K562 (cell line): ENCODE data around the gene GATA5. TPM values are rescaled to one million over a fixed set of nuclear protein-coding genes. Genes with fewer than 3 reads are reported as not detected.

Experiments used
- ATAC-seq: fragments of 200-7000 bp; cut with Tn5 transposase; 3 replicates; pipeline ENCODE4 v1.9.1; 2020; ENCODE audit warnings: moderate library complexity
- BruUV-seq: library from RNA; stranded (reverse); fragments of 400-500 nt; replicated peaks from 2 replicates; lab custom pipeline; 2021; lab: Mats Ljungman, UMichigan
- CTCF ChIA-PET: fragments of 300-600 bp; formaldehyde crosslinking; extraction: SDS; loops from one replicate; lab custom pipeline; 2021; ENCODE audit warnings: low intra/inter-chr PET ratio; lab: Yijun Ruan, JAX
- POLR2A ChIA-PET: fragments of 300-600, 350-650 bp; sonication (Branson Sonifier 250); formaldehyde crosslinking; extraction: SDS; loops from one replicate; lab custom pipeline; 2021; ENCODE audit warnings: antibody characterized with exemption, inconsistent platforms; lab: Yijun Ruan, JAX
- DNase-seq, 4 experiments: peaks; one replicate each; pipeline versions ENCODE4 v3.0.0 to v3.0.0-alpha.2; 2011 to 2018; ENCODE audit warnings: low spot score in 3 of 4, mixed read lengths in 3 of 4; ENCODE audit errors: extremely low read depth in 1 of 4
- FAIRE-seq: peaks from 2 replicates; lab custom pipeline; 2011; peaks lifted over from hg19 to GRCh38; lab: Jason Lieb, UNC
- H2AFZ ChIP-seq: 2 replicates; pipeline ENCODE4 v1.6.0; 2011; ENCODE audit warnings: low read depth, low read length, control low read depth, inconsistent platforms
- H3K27ac ChIP-seq: fragments of 200-600 bp; 3 replicates; pipeline ENCODE4 v1.8.0; 2011; ENCODE audit warnings: low read depth, mild to moderate bottlenecking, control low read depth, inconsistent platforms, low read length, moderate library complexity, mixed read lengths; ENCODE audit errors: extremely low read depth
- H3K27me3 ChIP-seq, 2 experiments: fragments of 300-600 bp in 1 of 2; 2 replicates in 1 of 2; 3 replicates in 1 of 2; pipeline versions ENCODE4 v1.6.0 to v1.8.0; 2011; ENCODE audit warnings: inconsistent platforms in 2 of 2, low read length in 2 of 2, mild to moderate bottlenecking in 1 of 2, mixed read lengths in 1 of 2, moderate library complexity in 1 of 2; ENCODE audit not compliant: control insufficient read depth in 2 of 2, insufficient read depth in 2 of 2
- H3K36me3 ChIP-seq: fragments of 300-600 bp; 3 replicates; pipeline ENCODE4 v1.8.0; 2011; ENCODE audit warnings: mild to moderate bottlenecking, low read length, inconsistent platforms; ENCODE audit not compliant: control insufficient read depth, insufficient read depth
- H3K4me1 ChIP-seq, 2 experiments: fragments of 200-600 bp in 1 of 2; replicated peaks in 1 of 2; 2 replicates in 1 of 2; 3 replicates in 1 of 2; pipeline versions ENCODE4 v1.5.1 to v1.8.0; 2011; ENCODE audit warnings: inconsistent platforms in 2 of 2, low read length in 2 of 2, mild to moderate bottlenecking in 1 of 2, mixed read lengths in 1 of 2, moderate library complexity in 1 of 2; ENCODE audit not compliant: control insufficient read depth in 2 of 2, insufficient read depth in 2 of 2
- H3K4me2 ChIP-seq: 2 replicates; pipeline ENCODE4 v1.6.1; 2011; ENCODE audit warnings: low read length, control low read depth, inconsistent platforms, mixed read lengths; ENCODE audit not compliant: insufficient read depth
- H3K4me3 ChIP-seq: fragments of 200-600 bp; sonication (generic), shearing (Covaris generic); 2 replicates; pipeline ENCODE4 v1.5.1; 2016; ENCODE audit warnings: control low read depth, inconsistent platforms
- H3K79me2 ChIP-seq: fragments of 200-600 bp; 3 replicates; pipeline ENCODE4 v1.8.0; 2011; ENCODE audit warnings: low read length, inconsistent platforms; ENCODE audit not compliant: control insufficient read depth, insufficient read depth
- H3K9ac ChIP-seq, 2 experiments: 2 replicates each; pipeline versions ENCODE4 v1.6.0 to v1.6.1; 2011; ENCODE audit warnings: low read depth in 2 of 2, low read length in 2 of 2, control low read depth in 1 of 2, inconsistent platforms in 1 of 2, mild to moderate bottlenecking in 1 of 2, mixed read lengths in 1 of 2; ENCODE audit not compliant: insufficient read depth in 1 of 2
- H3K9me1 ChIP-seq: one replicate; pipeline ENCODE4 v1.6.0; 2011; ENCODE audit warnings: inconsistent platforms, mild to moderate bottlenecking, low read length, moderate library complexity; ENCODE audit not compliant: control insufficient read depth, insufficient read depth
- H3K9me3 ChIP-seq: replicated peaks from 2 replicates; pipeline ENCODE4 v1.5.1; 2011; ENCODE audit warnings: low read depth, low read length, inconsistent platforms; ENCODE audit not compliant: control insufficient read depth, insufficient read depth
- H4K20me1 ChIP-seq: replicated peaks from 2 replicates; pipeline ENCODE4 v1.6.1; 2011; ENCODE audit warnings: low read length, inconsistent platforms, mixed read lengths; ENCODE audit not compliant: control insufficient read depth, insufficient read depth
- CREBBP ChIP-seq: IDR thresholded peaks from one replicate; pipeline ENCODE4 v1.6.1; 2012; ENCODE audit warnings: low read depth, mild to moderate bottlenecking, control low read depth, inconsistent platforms, low read length
- EGR1 ChIP-seq: fragments of 450-650 bp; conservative IDR thresholded peaks from 2 replicates; pipeline ENCODE4 v1.6.1; 2017; ENCODE audit warnings: mild to moderate bottlenecking
- HNRNPL ChIP-seq: fragments of 200-400 bp; formaldehyde crosslinking; IDR thresholded peaks from 2 replicates; pipeline ENCODE4 v1.6.1; 2017; ENCODE audit warnings: low read depth, mild to moderate bottlenecking, low read length
- MED1 ChIP-seq: sonication (generic); formaldehyde crosslinking; IDR thresholded peaks from 2 replicates; pipeline ENCODE4 v1.8.1; 2023; ENCODE audit warnings: missing genetic modification reagents, borderline replicate concordance
- NFIC ChIP-seq: fragments of 450-650 bp; IDR thresholded peaks from 2 replicates; pipeline ENCODE4 v1.6.1; 2017; ENCODE audit warnings: mild to moderate bottlenecking, inconsistent platforms
- NFIX ChIP-seq: fragments of 250-450 bp; sonication (Bioruptor Pico); IDR thresholded peaks from 2 replicates; pipeline ENCODE4 v1.4.0; 2020; ENCODE audit warnings: low read depth, mild to moderate bottlenecking, moderate library complexity
- NR3C1 ChIP-seq: sonication (generic); formaldehyde crosslinking; IDR thresholded peaks from 2 replicates; pipeline ENCODE4 v1.8.1; 2022; ENCODE audit warnings: missing genetic modification reagents
- SMARCC2 ChIP-seq: fragments of 450-650 bp; IDR thresholded peaks from 2 replicates; pipeline ENCODE4 v1.6.1; 2017; ENCODE audit warnings: antibody characterized with exemption, moderate library complexity, mild to moderate bottlenecking, low read depth
- TFAM ChIP-seq: fragments of 250-450 bp; sonication (Bioruptor Pico); conservative IDR thresholded peaks from 2 replicates; pipeline ENCODE4 v1.5.0; 2021; ENCODE audit warnings: mild to moderate bottlenecking, moderate library complexity
- ZNF134 ChIP-seq: fragments of 250-450 bp; sonication (Bioruptor Pico); conservative IDR thresholded peaks from 2 replicates; pipeline ENCODE4 v1.4.0; 2020
- ZNF140 ChIP-seq: fragments of 250-450 bp; sonication (Bioruptor Pico); IDR thresholded peaks from 2 replicates; pipeline ENCODE4 v1.8.0; 2021; ENCODE audit warnings: moderate library complexity, mild to moderate bottlenecking, inconsistent platforms
- ZNF184 ChIP-seq: sonication (generic); formaldehyde crosslinking; IDR thresholded peaks from 2 replicates; pipeline ENCODE4 v1.5.0; 2020; ENCODE audit warnings: missing genetic modification reagents
- ZNF347 ChIP-seq: fragments of 450-650 bp; formaldehyde crosslinking; IDR thresholded peaks from 2 replicates; pipeline ENCODE4 v1.4.0; 2020; ENCODE audit warnings: low read depth, mild to moderate bottlenecking, moderate library complexity
- ZZZ3 ChIP-seq: fragments of 450-650 bp; IDR thresholded peaks from 2 replicates; pipeline ENCODE4 v1.6.1; 2016; ENCODE audit warnings: antibody characterized with exemption, mild to moderate bottlenecking, moderate library complexity
- WGBS: fragments of 100-300 bp; shearing (Covaris generic); methylation state at CpG from one replicate; pipeline ENCODE4 v1.1.6; 2016; ENCODE audit warnings: low coverage, mixed read lengths; ENCODE audit not compliant: insufficient coverage; ENCODE audit errors: missing lambda C conversion rate; 5-methylcytosine and 5-hydroxymethylcytosine counted together
- in situ Hi-C: fragments of 300-500 bp; cut with MboI; formaldehyde crosslinking; loops from 4 replicates; pipeline ENCODE4 v1.15.0; 2018; ENCODE audit warnings: inconsistent platforms, mixed read lengths
- intact Hi-C: fragments of 100-400 bp; cut with micrococcal nuclease; formaldehyde crosslinking; loops from 2 replicates; pipeline ENCODE4 v1.14.2; 2022
- polyA plus RNA-seq, 8 experiments: library from polyadenylated mRNA; depleted of rRNA in 4 of 8; stranded (reverse) in 5 of 8; unstranded in 3 of 8; fragments of >200 nt; fragmentation: Nextera tagmentation in 2 of 8; fragmentation: Illumina TruSeq in 1 of 8; extraction: Ambion mirVana in 2 of 8; extraction: Trizol in 1 of 8; gene quantifications; 2 replicates each; pipeline versions ENCODE4 v1.2.1 to v1.2.3, GENCODE V29; 2011 to 2014; ENCODE audit warnings: inconsistent platforms in 1 of 8, missing spikeins in 1 of 8
- total RNA-seq, 7 experiments: library from RNA; depleted of rRNA in 6 of 7; stranded (reverse); fragments of >200 nt in 6 of 7; fragmentation: Illumina TruSeq in 2 of 7; extraction: Trizol in 2 of 7; gene quantifications; 2 replicates each; pipeline versions ENCODE4 v1.2.1 to v1.2.3, GENCODE V29; 2011 to 2021; ENCODE audit warnings: low replicate concordance in 1 of 7
- TF ChIP-seq, protein P1 (sequence below): fragments of 450-650 bp; IDR thresholded peaks from 2 replicates; pipeline ENCODE4 v1.6.1; 2017; ENCODE audit warnings: antibody characterized with exemption

Gene GATA5
- total and polyA plus RNA-seq, 9 of the 15 experiments (the other 6 are each of a cell fraction or from before 2014, with no cell fraction given) = 0.09 to 0.57 (median 0.20) TPM; not detected in 3

- Histone ChIP-seq H3K79me2 (no peaks in the 10 kb centered on the region), H4K20me1 (no peaks in the 10 kb centered on the region; the same call in 1 of the 2 replicates), H3K4me3 (no peak overlapping the region), H3K27ac (no peak overlapping the region), H3K4me1 (peaks cover 0 to 63% of the 10 kb centered on the region in 2 experiments; a peak in 2 of 5 replicates), H3K4me2 (no peak overlapping the region), H3K36me3 (no peaks in the 10 kb centered on the region), H2AFZ (no peak overlapping the region), H3K9me3 (no peaks in the 10 kb centered on the region), H3K9me1 (no peaks in the 10 kb centered on the region), H3K27me3 (peaks cover 5 to 65% of the 10 kb centered on the region in 2 experiments; a peak in 3 of 5 replicates), H3K9ac (no peak overlapping the region)
- in situ Hi-C loops (no loop called here), intact Hi-C loops (no loop called here)
- TF ChIP-seq NR3C1 (CRISPR knock-in tag) (no peak), NFIX (CRISPR knock-in tag) (peak; percentile 48), NFIC (peak; percentile 92)
- FAIRE-seq (no peak), ATAC-seq (no peak), DNase-seq (no peak)
- WGBS = 42% methylated on average over 7 of the region's 10 CpGs
- CTCF ChIA-PET = no interaction called here
- POLR2A ChIA-PET = no interaction called here
- BruUV-seq = no TSS peak
Measured at GRCh38 chr20:62464990-62465389, 10.8 kb downstream of the GATA5 start.

- DNase-seq (no peak), ATAC-seq (no peak), FAIRE-seq (no peak)
- Histone ChIP-seq H3K27ac (no peak overlapping the region), H3K4me1 (peaks cover 0 to 63% of the 10 kb centered on the region in 2 experiments; a peak in 3 of 5 replicates), H2AFZ (no peak overlapping the region), H4K20me1 (no peaks in the 10 kb centered on the region; the same call in 1 of the 2 replicates), H3K4me3 (no peak overlapping the region), H3K36me3 (no peaks in the 10 kb centered on the region), H3K9ac (no peak overlapping the region), H3K4me2 (no peak overlapping the region), H3K79me2 (no peaks in the 10 kb centered on the region), H3K9me1 (no peaks in the 10 kb centered on the region), H3K27me3 (peaks cover 5 to 59% of the 10 kb centered on the region in 2 experiments; a peak in 3 of 5 replicates), H3K9me3 (no peaks in the 10 kb centered on the region)
- ChIA-PET POLR2A (interaction anchor here (1.1 kb wide), 1 partner anchor 16 kb away, joined by 3 read pairs; no protein-coding TSS in a partner anchor), CTCF (no interaction called here)
- intact Hi-C loops (no loop called here), in situ Hi-C loops (no loop called here)
- WGBS = 39% methylated on average over 8 of the region's 10 CpGs
- BruUV-seq = no TSS peak
- TF ChIP-seq, protein P1, sequence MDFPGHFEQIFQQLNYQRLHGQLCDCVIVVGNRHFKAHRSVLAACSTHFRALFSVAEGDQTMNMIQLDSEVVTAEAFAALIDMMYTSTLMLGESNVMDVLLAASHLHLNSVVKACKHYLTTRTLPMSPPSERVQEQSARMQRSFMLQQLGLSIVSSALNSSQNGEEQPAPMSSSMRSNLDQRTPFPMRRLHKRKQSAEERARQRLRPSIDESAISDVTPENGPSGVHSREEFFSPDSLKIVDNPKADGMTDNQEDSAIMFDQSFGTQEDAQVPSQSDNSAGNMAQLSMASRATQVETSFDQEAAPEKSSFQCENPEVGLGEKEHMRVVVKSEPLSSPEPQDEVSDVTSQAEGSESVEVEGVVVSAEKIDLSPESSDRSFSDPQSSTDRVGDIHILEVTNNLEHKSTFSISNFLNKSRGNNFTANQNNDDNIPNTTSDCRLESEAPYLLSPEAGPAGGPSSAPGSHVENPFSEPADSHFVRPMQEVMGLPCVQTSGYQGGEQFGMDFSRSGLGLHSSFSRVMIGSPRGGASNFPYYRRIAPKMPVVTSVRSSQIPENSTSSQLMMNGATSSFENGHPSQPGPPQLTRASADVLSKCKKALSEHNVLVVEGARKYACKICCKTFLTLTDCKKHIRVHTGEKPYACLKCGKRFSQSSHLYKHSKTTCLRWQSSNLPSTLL = no peak
- TF ChIP-seq MED1 (CRISPR knock-in tag) (no peak), ZZZ3 (no peak), ZNF184 (CRISPR knock-in tag) (no peak), ZNF134 (no peak), EGR1 (no peak), TFAM (CRISPR knock-in tag) (no peak), ZNF347 (CRISPR knock-in tag) (no peak), SMARCC2 (no peak), CREBBP (no peak), HNRNPL (no peak), ZNF140 (CRISPR knock-in tag) (no peak)
Measured at GRCh38 chr20:62464425-62464770, 11.4 kb downstream of the GATA5 start.
